Liver (tissue), 3 donors: ENCODE results near the gene ANKRD6.

Experiments
- CTCF ChIP-seq: fragments of 150-350 bp; IDR thresholded peaks from 2 replicates; pipeline ENCODE4 v1.5.1; 2017; ENCODE audit warnings: improper control_type of control experiment, low read depth, low read length; ENCODE audit not compliant: missing input control
- GABPA ChIP-seq, 2 donors: IDR thresholded peaks in 1 of 2; conservative IDR thresholded peaks in 1 of 2; 2 replicates each; pipeline ENCODE4 v1.6.1; 2016; ENCODE audit warnings: antibody characterized with exemption in 2 of 2, mild to moderate bottlenecking in 1 of 2, moderate library complexity in 1 of 2
- JUND ChIP-seq, 2 donors: IDR thresholded peaks; 2 replicates each; pipeline ENCODE4 v1.6.1; 2016; ENCODE audit warnings: antibody characterized with exemption in 2 of 2
- MAX ChIP-seq: IDR thresholded peaks from 2 replicates; pipeline ENCODE4 v1.6.1; 2016; ENCODE audit warnings: antibody characterized with exemption
- REST ChIP-seq: IDR thresholded peaks from 2 replicates; pipeline ENCODE4 v1.6.1; 2016; ENCODE audit warnings: antibody characterized with exemption, mild to moderate bottlenecking
- RXRA ChIP-seq, 2 donors: IDR thresholded peaks; 2 replicates each; pipeline ENCODE4 v1.6.1; 2017 to 2018; ENCODE audit warnings: antibody characterized with exemption in 2 of 2, mild to moderate bottlenecking in 1 of 2
- donor health status: healthy.
- donor health status: healthy.

- TF ChIP-seq GABPA (IDR thresholded peaks at IDR 0.05 in 1 of 2, conservative IDR thresholded peaks at IDR 0.05 in 1 of 2) (no peak), CTCF (no peak), MAX (no peak), REST (no peak), RXRA (IDR thresholded peaks at IDR 0.05) (no peak), JUND (IDR thresholded peaks at IDR 0.05) (no peak)
Measured at GRCh38 chr6:89510393-89510792, 77.4 kb downstream of the ANKRD6 start.
